ENCODE results near the gene INO80D. TPM values are rescaled to one million over a fixed set of nuclear protein-coding genes. Genes with fewer than 3 reads are reported as not detected.
"Not testable (repeated sequence)": the region's sequence is repeated elsewhere in the genome, so short reads cannot be mapped to it uniquely, and the experiment has no call there.

Gene INO80D
- total RNA-seq, 4 donors from 2014 or later, result 24.2 to 51.4 (median 32.5) TPM

- Histone ChIP-seq H3K4me1 (no peaks in the 10 kb centered on the region), H3K36me3 (peaks cover 33% of the 10 kb centered on the region), H3K27ac (no peak overlapping the region), H3K27me3 (no peaks in the 10 kb centered on the region), H3K4me3 (no peak overlapping the region), H3K9me3 (no peaks in the 10 kb centered on the region)
- 91% methylated on average over 1 of the region's 1 CpG for WGBS
- DNase-seq (ENCODE audit: low spot score in 2 of 2), result no peak
- TF ChIP-seq POLR2AphosphoS5 (IDR thresholded peaks at IDR 0.05), result no peak
- TF ChIP-seq EP300 (IDR thresholded peaks at IDR 0.05), result no peak
- no peak for TF ChIP-seq CTCF (IDR thresholded peaks at IDR 0.05)
- TF ChIP-seq POLR2A (IDR thresholded peaks at IDR 0.05), result no peak
These were observed 40.7 kb downstream of the INO80D start for GRCh38 chr2:206045251-206045650.

- 79% methylated on average over 5 of the region's 5 CpGs for WGBS
- no peak overlapping the region for H3K4me3 ChIP-seq
- H3K36me3 ChIP-seq, result peaks cover 39% of the 10 kb centered on the region
- no peaks in the 10 kb centered on the region for H3K9me3 ChIP-seq
- TF ChIP-seq POLR2AphosphoS5 (IDR thresholded peaks at IDR 0.05), result no peak
- TF ChIP-seq CTCF (IDR thresholded peaks at IDR 0.05), result no peak
- TF ChIP-seq EP300 (IDR thresholded peaks at IDR 0.05), result no peak
- TF ChIP-seq POLR2A (IDR thresholded peaks at IDR 0.05), result no peak
- H3K27ac ChIP-seq, result no peak overlapping the region
- no peaks in the 10 kb centered on the region for H3K27me3 ChIP-seq
- no peak for DNase-seq (ENCODE audit: low spot score in 2 of 2)
- no peaks in the 10 kb centered on the region for H3K4me1 ChIP-seq
These were observed 45.4 kb downstream of the INO80D start for GRCh38 chr2:206040525-206040924.

GRCh38 chr2:206035393-206035792, 50.6 kb downstream of the INO80D start:
- H3K4me3 ChIP-seq; DNase-seq (ENCODE audit: low spot score in 2 of 2); H3K27me3 ChIP-seq; H3K9me3 ChIP-seq; H3K27ac ChIP-seq; H3K4me1 ChIP-seq: not testable (repeated sequence)
- 96% methylated on average over 3 of the region's 3 CpGs for WGBS
- H3K36me3 ChIP-seq, result peaks cover 35% of the 10 kb centered on the region

GRCh38 chr2:206033452-206033851, 52.5 kb downstream of the INO80D start:
- not testable (repeated sequence) for H3K4me1 ChIP-seq; H3K9me3 ChIP-seq; H3K4me3 ChIP-seq; H3K27me3 ChIP-seq; DNase-seq (ENCODE audit: low spot score in 2 of 2); H3K27ac ChIP-seq
- 97% methylated on average over 1 of the region's 1 CpG for WGBS
- peaks cover 27% of the 10 kb centered on the region for H3K36me3 ChIP-seq

GRCh38 chr2:206031950-206032567, 53.9 kb downstream of the INO80D start:
- Histone ChIP-seq H3K27ac (no peak overlapping the region), H3K9me3 (peaks cover 5% of the 10 kb centered on the region), H3K4me3 (no peak overlapping the region), H3K36me3 (peaks cover 36% of the 10 kb centered on the region), H3K27me3 (no peaks in the 10 kb centered on the region), H3K4me1 (no peaks in the 10 kb centered on the region)
- no peak for DNase-seq (ENCODE audit: low spot score in 2 of 2)
- TF ChIP-seq POLR2AphosphoS5 (IDR thresholded peaks at IDR 0.05) (no peak), POLR2A (IDR thresholded peaks at IDR 0.05) (no peak), CTCF (IDR thresholded peaks at IDR 0.05) (no peak), EP300 (IDR thresholded peaks at IDR 0.05) (no peak)
- 92% methylated on average over 7 of the region's 8 CpGs for WGBS

- TF ChIP-seq POLR2AphosphoS5 (IDR thresholded peaks at IDR 0.05), result no peak
- TF ChIP-seq POLR2A (IDR thresholded peaks at IDR 0.05), result no peak
- TF ChIP-seq CTCF (IDR thresholded peaks at IDR 0.05), result no peak
- no peak for TF ChIP-seq EP300 (IDR thresholded peaks at IDR 0.05)
- Histone ChIP-seq H3K27me3 (no peaks in the 10 kb centered on the region), H3K36me3 (peaks cover 36% of the 10 kb centered on the region), H3K4me1 (no peaks in the 10 kb centered on the region), H3K4me3 (no peak overlapping the region), H3K9me3 (peaks cover 5% of the 10 kb centered on the region), H3K27ac (no peak overlapping the region)
- no peak for DNase-seq (ENCODE audit: low spot score in 2 of 2)
- 91% methylated on average over 11 of the region's 11 CpGs for WGBS
These were observed 54.7 kb downstream of the INO80D start for GRCh38 chr2:206031162-206031784.
